Measurements from ENCODE around the gene PTH. TPM values are rescaled to one million over a fixed set of nuclear protein-coding genes. Genes with fewer than 3 reads are reported as not detected.

PTH gene
- total and polyA plus RNA-seq, 2 of the 8 experiments (the other 6 are each of a cell fraction or from before 2014, with no cell fraction given) = not detected

- Histone ChIP-seq H3K56ac (replicated peaks; ENCODE audit: insufficient read length, low read depth, low read length) (no peak overlapping the region), H2BK120ac (replicated peaks; ENCODE audit: low read depth, low read length) (no peak overlapping the region), H3K23me2 (ENCODE audit: low read depth, low read length) (no peaks in the 10 kb centered on the region), H2AK5ac (ENCODE audit: low read depth, low read length) (no peak overlapping the region), H3K9ac (replicated peaks in 1 of 4; ENCODE audit: extremely low read depth in 1 of 4, low read depth in 3 of 4, low read length in 3 of 4) (no peak overlapping the region), H2BK12ac (ENCODE audit: low read depth, low read length) (no peak overlapping the region), H3K27me3 (replicated peaks in 1 of 4; ENCODE audit: control insufficient read depth in 3 of 4, extremely low read depth in 1 of 4, insufficient read depth in 3 of 4, low read length in 3 of 4) (no peaks in the 10 kb centered on the region), H3K14ac (ENCODE audit: insufficient read length) (no peak overlapping the region), H4K8ac (ENCODE audit: extremely low read depth, insufficient read depth, low read length) (no peak overlapping the region), H3K79me1 (ENCODE audit: low read depth, low read length) (no peaks in the 10 kb centered on the region), H2BK20ac (ENCODE audit: low read length) (no peak overlapping the region), H3K27ac (ENCODE audit: low read depth, low read length) (no peak overlapping the region), H4K20me1 (replicated peaks in 1 of 2; ENCODE audit: control insufficient read depth in 1 of 2, insufficient read depth in 2 of 2, low read length in 2 of 2) (no peaks in the 10 kb centered on the region), H3K4me3 (ENCODE audit: extremely low read depth in 1 of 4, insufficient read depth in 2 of 4, low read depth in 3 of 4, low read length in 4 of 4) (no peak overlapping the region), H3K4me1 (replicated peaks in 1 of 4; ENCODE audit: control insufficient read depth in 3 of 4, insufficient read depth in 4 of 4, low read length in 3 of 4) (no peaks in the 10 kb centered on the region; a peak in 2 of 7 replicates), H4K5ac (ENCODE audit: insufficient read length, low read depth, low read length) (no peak overlapping the region), H3K36me3 (ENCODE audit: control insufficient read depth in 2 of 4, insufficient read depth in 4 of 4, low read length in 3 of 4) (no peaks in the 10 kb centered on the region), H3K79me2 (ENCODE audit: control insufficient read depth in 1 of 2, insufficient read depth in 2 of 2, low read length in 2 of 2) (peaks cover 0 to 26% of the 10 kb centered on the region in 2 experiments; a peak in 2 of 4 replicates), H3K9me3 (ENCODE audit: insufficient read depth in 2 of 2, low read depth in 1 of 2, low read length in 1 of 2) (no peaks in the 10 kb centered on the region), H2BK15ac (ENCODE audit: low read length) (no peak overlapping the region), H3K18ac (ENCODE audit: extremely low read depth, low read length) (no peak overlapping the region), H3K4me2 (ENCODE audit: insufficient read depth in 1 of 2, low read depth in 2 of 2, low read length in 2 of 2) (no peak overlapping the region), H3K23ac (ENCODE audit: insufficient read length) (no peak overlapping the region), H3K4ac (replicated peaks; ENCODE audit: insufficient read length, low read depth, low read length) (no peak overlapping the region), H2BK5ac (ENCODE audit: low read depth, low read length) (no peak overlapping the region), H4K91ac (replicated peaks; ENCODE audit: insufficient read length, low read length) (no peak overlapping the region), H2AFZ (ENCODE audit: low read length) (no peak overlapping the region)
- WGBS, 2 experiments (ENCODE audit: extremely low coverage in 1 of 2, insufficient coverage in 1 of 2, insufficient read length in 1 of 2, insufficient replicate concordance in 2 of 2, low coverage in 1 of 2, low lambda C conversion rate in 2 of 2, missing lambda C conversion rate in 1 of 2) = 0% methylated on average over 1 of the region's 1 CpG; no CpG with 5 or more reads in 1 of the 2 experiments
- DNase-seq (ENCODE audit: low read depth in 1 of 2, low spot score in 2 of 2) (no peak), FAIRE-seq (no peak)
- POLR2A ChIA-PET (ENCODE audit: partially characterized antibody) = interaction anchor here (0.7 kb wide), 1 partner anchor 129 kb away, joined by 4 read pairs; no protein-coding TSS in a partner anchor
- TF ChIP-seq E2F6 (IDR thresholded peaks at IDR 0.05) (no peak), POLR2AphosphoS5 (IDR thresholded peaks at IDR 0.05; ENCODE audit: low read depth, low read length) (no peak), JUND (IDR thresholded peaks at IDR 0.05; ENCODE audit: low read length) (no peak)
- CTCF ChIA-PET (ENCODE audit: partially characterized antibody) = interaction anchor here (0.7 to 0.9 kb wide), 2 partner anchors 12 to 38 kb away, joined by 3 to 4 read pairs; no protein-coding TSS in a partner anchor
Observed at GRCh38 chr11:13449522-13449921, 46.3 kb downstream of the PTH start.

Measured in H1 (cell line).